ENCODE results near the gene DR1.
"Not testable (repeated sequence)": the region's sequence is repeated elsewhere in the genome, so short reads cannot be mapped to it uniquely, and the experiment has no call there.

Gene DR1

DNA sequence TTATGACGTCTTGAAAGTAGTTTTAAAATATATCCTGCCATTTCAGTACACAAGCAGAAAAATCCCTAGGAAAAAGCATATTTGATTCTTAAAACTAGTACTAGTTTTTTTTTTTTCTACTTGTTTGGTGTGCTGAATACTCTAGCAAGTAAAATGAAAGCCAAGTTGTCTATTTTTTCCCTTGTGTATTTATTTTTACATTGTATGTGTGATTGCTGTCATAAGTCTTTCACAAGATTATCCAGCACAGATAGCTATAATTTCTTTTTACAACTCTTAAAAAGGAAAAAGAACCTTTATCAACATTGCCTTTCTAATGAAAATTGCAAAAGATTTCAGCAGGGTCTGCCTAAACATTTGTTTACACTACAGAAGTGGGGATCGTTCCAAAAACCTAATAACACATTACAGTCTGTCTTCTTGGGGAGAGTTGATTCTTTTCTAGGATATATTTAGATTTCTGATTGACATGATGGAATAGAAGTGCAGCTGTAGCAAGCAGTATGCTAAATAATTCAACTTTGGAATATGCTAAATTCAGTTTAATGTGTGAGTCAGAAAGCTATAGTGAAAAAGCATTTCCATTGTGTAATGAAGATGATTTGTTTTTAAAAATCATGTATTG is 2.5 kb downstream of the DR1 start:
- no peak overlapping the region for H3K27ac Mint-ChIP-seq
- peak overlapping the region; percentile 68 for H3K4me3 Mint-ChIP-seq
- intact Hi-C loops (cut with micrococcal nuclease), result loop anchor here (5.0 to 10.0 kb wide), 2 partner anchors 166 to 273 kb away; partner anchors contain the start of genes CCDC18, MTF2 and TMED5
- no peaks in the 10 kb centered on the region for H3K9me3 Mint-ChIP-seq
- H3K27me3 Mint-ChIP-seq, result no peaks in the 10 kb centered on the region
- H3K36me3 Mint-ChIP-seq (ENCODE audit: low read depth), result peaks cover 24% of the 10 kb centered on the region
- H3K4me1 Mint-ChIP-seq (ENCODE audit: low read depth), result no peaks in the 10 kb centered on the region

DNA sequence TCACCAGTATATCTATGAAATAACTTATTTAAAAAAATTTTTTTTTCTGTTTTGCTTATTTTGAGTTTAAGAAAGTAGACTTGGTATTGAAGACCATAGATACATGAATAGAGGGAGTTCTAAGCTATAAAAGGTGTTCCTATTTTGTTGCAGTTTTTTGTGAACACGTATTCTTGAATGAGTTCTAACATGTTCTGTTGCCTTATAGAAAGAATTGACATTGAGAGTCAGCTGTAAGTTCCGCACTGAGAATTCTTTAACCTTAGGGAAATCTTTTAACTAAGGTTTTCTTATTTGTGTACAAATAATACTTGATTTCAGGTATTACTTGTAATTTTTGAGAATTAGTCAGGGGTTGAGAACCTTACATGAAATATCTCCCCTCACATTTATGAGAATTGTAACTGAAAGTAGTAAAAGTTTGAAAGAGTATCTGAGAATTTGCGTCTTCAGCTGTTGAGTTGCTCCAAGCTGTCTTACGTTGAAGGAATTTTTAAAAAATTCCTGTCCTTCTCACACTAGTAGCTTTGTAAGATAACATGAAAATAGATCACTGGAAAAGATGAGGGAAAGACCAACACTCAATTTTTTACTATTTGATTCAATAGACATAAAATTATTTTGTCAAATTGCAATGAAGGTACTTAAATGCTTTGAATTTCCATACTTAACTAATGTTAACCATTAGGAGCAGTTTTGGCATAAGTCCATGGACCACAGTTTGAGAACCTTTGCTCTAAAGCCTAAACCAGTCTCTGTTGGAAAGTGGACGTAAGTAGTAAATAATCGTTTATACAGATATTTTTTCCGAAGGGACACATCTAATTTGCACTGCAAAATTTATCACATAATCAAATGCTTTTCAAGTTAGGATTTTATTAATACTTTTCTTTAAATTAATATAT is 3.8 kb downstream of the DR1 start:
- Mint-ChIP-seq H3K36me3 (ENCODE audit: low read depth) (peaks cover 30% of the 10 kb centered on the region), H3K4me1 (ENCODE audit: low read depth) (no peaks in the 10 kb centered on the region), H3K27me3 (no peaks in the 10 kb centered on the region), H3K27ac (no peak overlapping the region), H3K4me3 (peak overlapping the region; percentile 45), H3K9me3 (no peaks in the 10 kb centered on the region)
- intact Hi-C loops (cut with micrococcal nuclease), result loop anchor here (5.0 to 10.0 kb wide), 2 partner anchors 167 to 275 kb away; partner anchors contain the start of genes CCDC18, MTF2 and TMED5

- no peaks in the 10 kb centered on the region for H3K27me3 Mint-ChIP-seq
- no peak overlapping the region for H3K4me3 Mint-ChIP-seq
- intact Hi-C loops (cut with micrococcal nuclease), result no loop called here
- peaks cover 3% of the 10 kb centered on the region for H3K4me1 Mint-ChIP-seq (ENCODE audit: low read depth)
- H3K36me3 Mint-ChIP-seq (ENCODE audit: low read depth), result peaks cover 36% of the 10 kb centered on the region
- H3K9me3 Mint-ChIP-seq, result no peaks in the 10 kb centered on the region
- H3K27ac Mint-ChIP-seq, result no peak overlapping the region
Observed at GRCh38 chr1:93350322-93350721, 4.6 kb downstream of the DR1 start.

GRCh38 chr1:93350875-93351274 is 5.2 kb downstream of the DR1 start:
- H3K27me3 Mint-ChIP-seq, result no peaks in the 10 kb centered on the region
- H3K36me3 Mint-ChIP-seq (ENCODE audit: low read depth), result peaks cover 36% of the 10 kb centered on the region
- intact Hi-C loops (cut with micrococcal nuclease), result no loop called here
- no peak overlapping the region for H3K27ac Mint-ChIP-seq
- no peak overlapping the region for H3K4me3 Mint-ChIP-seq
- H3K9me3 Mint-ChIP-seq, result no peaks in the 10 kb centered on the region
- H3K4me1 Mint-ChIP-seq (ENCODE audit: low read depth), result peaks cover 6% of the 10 kb centered on the region

- H3K4me3 Mint-ChIP-seq; H3K9me3 Mint-ChIP-seq; H3K27me3 Mint-ChIP-seq; intact Hi-C loops (cut with micrococcal nuclease); H3K27ac Mint-ChIP-seq; H3K4me1 Mint-ChIP-seq (ENCODE audit: low read depth): not testable (repeated sequence)
- H3K36me3 Mint-ChIP-seq (ENCODE audit: low read depth), result peaks cover 34% of the 10 kb centered on the region
Observed at GRCh38 chr1:93351346-93351745, 5.6 kb downstream of the DR1 start.

DNA sequence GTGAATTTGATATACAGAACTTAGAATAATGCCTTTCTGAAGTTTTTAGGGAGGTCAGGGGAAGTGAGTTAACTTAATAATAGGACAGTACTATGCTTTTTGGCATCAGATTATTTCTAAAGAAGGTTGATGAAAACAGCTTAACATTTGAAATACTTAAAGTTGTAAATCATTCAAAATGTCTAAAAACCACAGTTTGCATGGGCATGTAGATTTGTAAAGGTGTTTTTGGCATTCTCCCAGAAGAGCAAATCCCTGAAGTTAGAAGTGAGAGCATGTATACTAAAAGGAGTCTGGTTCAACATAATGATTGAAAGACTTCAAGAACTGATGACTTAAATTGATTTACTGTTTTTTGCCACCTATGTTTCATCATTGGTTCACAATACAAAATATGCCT is 6.7 kb downstream of the DR1 start:
- H3K4me3 Mint-ChIP-seq, result no peak overlapping the region
- peaks cover 39% of the 10 kb centered on the region for H3K36me3 Mint-ChIP-seq (ENCODE audit: low read depth)
- intact Hi-C loops (cut with micrococcal nuclease), result no loop called here
- peaks cover 14% of the 10 kb centered on the region for H3K4me1 Mint-ChIP-seq (ENCODE audit: low read depth)
- no peaks in the 10 kb centered on the region for H3K27me3 Mint-ChIP-seq
- no peak overlapping the region for H3K27ac Mint-ChIP-seq
- no peaks in the 10 kb centered on the region for H3K9me3 Mint-ChIP-seq

GRCh38 chr1:93353286-93353685 is 7.6 kb downstream of the DR1 start:
- peaks cover 23% of the 10 kb centered on the region for H3K4me1 Mint-ChIP-seq (ENCODE audit: low read depth)
- no peak overlapping the region for H3K4me3 Mint-ChIP-seq
- intact Hi-C loops (cut with micrococcal nuclease), result no loop called here
- no peaks in the 10 kb centered on the region for H3K27me3 Mint-ChIP-seq
- no peaks in the 10 kb centered on the region for H3K9me3 Mint-ChIP-seq
- H3K36me3 Mint-ChIP-seq (ENCODE audit: low read depth), result peaks cover 48% of the 10 kb centered on the region
- H3K27ac Mint-ChIP-seq, result no peak overlapping the region

- H3K27ac Mint-ChIP-seq, result no peak overlapping the region
- peaks cover 38% of the 10 kb centered on the region for H3K4me1 Mint-ChIP-seq (ENCODE audit: low read depth)
- no peaks in the 10 kb centered on the region for H3K27me3 Mint-ChIP-seq
- peaks cover 63% of the 10 kb centered on the region for H3K36me3 Mint-ChIP-seq (ENCODE audit: low read depth)
- no peak overlapping the region for H3K4me3 Mint-ChIP-seq
- H3K9me3 Mint-ChIP-seq, result no peaks in the 10 kb centered on the region
- intact Hi-C loops (cut with micrococcal nuclease), result no loop called here
Observed at GRCh38 chr1:93354749-93355148, 9.0 kb downstream of the DR1 start.

GRCh38 chr1:93357242-93357641 is 11.5 kb downstream of the DR1 start:
- H3K4me1 Mint-ChIP-seq (ENCODE audit: low read depth), result peaks cover 40% of the 10 kb centered on the region
- H3K27me3 Mint-ChIP-seq, result no peaks in the 10 kb centered on the region
- peaks cover 63% of the 10 kb centered on the region for H3K36me3 Mint-ChIP-seq (ENCODE audit: low read depth)
- peak overlapping the region; percentile 12 for H3K27ac Mint-ChIP-seq
- H3K4me3 Mint-ChIP-seq, result no peak overlapping the region
- intact Hi-C loops (cut with micrococcal nuclease), result no loop called here
- H3K9me3 Mint-ChIP-seq, result no peaks in the 10 kb centered on the region

DNA sequence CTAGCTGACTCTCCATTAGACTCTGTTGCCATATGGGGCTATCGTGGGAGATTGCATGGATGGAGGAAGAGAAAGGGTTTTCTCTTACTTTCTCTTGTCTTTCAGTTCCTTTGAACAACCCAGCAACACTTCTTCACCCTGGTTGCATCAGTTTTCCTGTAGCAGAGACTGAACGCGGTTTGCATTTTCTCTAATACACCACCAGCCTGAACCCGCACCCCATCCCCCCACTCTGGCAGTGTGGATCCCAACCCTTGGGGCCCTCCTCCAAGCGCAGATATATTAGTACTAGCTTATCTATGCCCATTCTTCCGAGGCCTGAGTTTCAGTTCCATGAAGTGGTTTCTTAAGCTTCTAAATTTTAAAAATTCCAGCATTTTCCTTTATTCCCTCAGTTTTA is 12.6 kb downstream of the DR1 start:
- H3K4me3 Mint-ChIP-seq, result peak overlapping the region; percentile 44
- intact Hi-C loops (cut with micrococcal nuclease), result no loop called here
- peak overlapping the region; percentile 19 for H3K27ac Mint-ChIP-seq
- H3K9me3 Mint-ChIP-seq, result no peaks in the 10 kb centered on the region
- H3K4me1 Mint-ChIP-seq (ENCODE audit: low read depth), result peaks cover 46% of the 10 kb centered on the region
- H3K36me3 Mint-ChIP-seq (ENCODE audit: low read depth), result peaks cover 63% of the 10 kb centered on the region
- no peaks in the 10 kb centered on the region for H3K27me3 Mint-ChIP-seq

DNA sequence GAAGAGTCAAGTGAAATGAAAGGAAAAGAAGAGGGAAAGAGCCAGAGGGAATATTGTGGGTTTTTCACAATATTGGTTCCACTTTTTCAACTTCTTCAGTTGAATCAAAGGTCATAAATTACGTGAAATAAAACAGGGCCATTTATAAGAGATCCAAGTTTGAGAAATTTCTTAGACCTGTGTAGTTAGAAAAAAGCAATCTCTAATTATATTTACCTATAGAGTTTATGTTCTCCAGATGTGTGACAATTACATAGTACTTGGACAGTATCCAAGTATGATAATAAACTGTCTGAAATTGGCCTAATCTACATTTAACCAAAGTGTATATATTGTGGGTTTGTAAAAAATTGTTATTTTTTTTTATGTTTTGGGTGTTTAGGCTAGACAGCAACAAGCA is 14.4 kb downstream of the DR1 start:
- Mint-ChIP-seq H3K27ac (no peak overlapping the region), H3K4me3 (no peak overlapping the region), H3K36me3 (ENCODE audit: low read depth) (peaks cover 59% of the 10 kb centered on the region), H3K27me3 (no peaks in the 10 kb centered on the region), H3K4me1 (ENCODE audit: low read depth) (peaks cover 58% of the 10 kb centered on the region), H3K9me3 (no peaks in the 10 kb centered on the region)
- intact Hi-C loops (cut with micrococcal nuclease), result no loop called here

DNA sequence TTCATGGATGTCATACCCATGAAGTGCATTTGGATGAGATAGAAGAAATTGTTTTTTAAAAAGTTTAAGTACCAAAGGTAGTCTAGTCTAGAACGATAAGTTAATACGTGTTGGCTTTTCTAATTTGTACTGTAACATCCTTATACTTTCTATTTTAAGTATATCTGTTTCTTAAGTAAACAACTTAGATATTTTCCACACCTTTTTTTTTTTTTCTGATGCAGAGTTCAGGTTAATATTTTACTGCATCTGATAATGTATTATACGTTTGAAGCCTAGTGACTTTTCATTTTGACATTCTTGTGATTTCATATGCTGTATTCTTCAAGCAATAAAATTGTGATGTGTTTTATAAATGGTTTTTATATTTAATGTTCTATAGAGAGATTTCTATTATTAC is 16.5 kb downstream of the DR1 start:
- Mint-ChIP-seq H3K9me3 (no peaks in the 10 kb centered on the region), H3K27me3 (no peaks in the 10 kb centered on the region), H3K36me3 (ENCODE audit: low read depth) (peaks cover 49% of the 10 kb centered on the region), H3K4me1 (ENCODE audit: low read depth) (peaks cover 52% of the 10 kb centered on the region), H3K4me3 (no peak overlapping the region), H3K27ac (no peak overlapping the region)
- intact Hi-C loops (cut with micrococcal nuclease), result no loop called here

GRCh38 chr1:93365813-93366212 is 20.1 kb downstream of the DR1 start:
- Mint-ChIP-seq H3K4me1 (ENCODE audit: low read depth) (peaks cover 30% of the 10 kb centered on the region), H3K27ac (no peak overlapping the region), H3K9me3 (no peaks in the 10 kb centered on the region), H3K36me3 (ENCODE audit: low read depth) (peaks cover 31% of the 10 kb centered on the region), H3K4me3 (no peak overlapping the region), H3K27me3 (no peaks in the 10 kb centered on the region)
- intact Hi-C loops (cut with micrococcal nuclease), result no loop called here

GRCh38 chr1:93369734-93370133 is 24.0 kb downstream of the DR1 start:
- H3K4me1 Mint-ChIP-seq (ENCODE audit: low read depth), result peaks cover 11% of the 10 kb centered on the region

More at GRCh38 chr1:93369734-93370133, 24.0 kb downstream of the DR1 start:
- Mint-ChIP-seq H3K27ac (no peak overlapping the region), H3K4me3 (no peak overlapping the region), H3K27me3 (no peaks in the 10 kb centered on the region), H3K9me3 (no peaks in the 10 kb centered on the region), H3K36me3 (ENCODE audit: low read depth) (peaks cover 29% of the 10 kb centered on the region)
- intact Hi-C loops (cut with micrococcal nuclease), result loop anchor here (5.0 kb wide), 1 partner anchor 32 kb away; no protein-coding TSS in a partner anchor
